ENCODE measurements around the gene GALNT13.

GALNT13 gene

GRCh38 chr2:153940511-153940910 is 68.8 kb downstream of the GALNT13 start:
- DNase-seq (ENCODE audit: low read depth in 1 of 2, low spot score in 1 of 2), result no peak

DNA sequence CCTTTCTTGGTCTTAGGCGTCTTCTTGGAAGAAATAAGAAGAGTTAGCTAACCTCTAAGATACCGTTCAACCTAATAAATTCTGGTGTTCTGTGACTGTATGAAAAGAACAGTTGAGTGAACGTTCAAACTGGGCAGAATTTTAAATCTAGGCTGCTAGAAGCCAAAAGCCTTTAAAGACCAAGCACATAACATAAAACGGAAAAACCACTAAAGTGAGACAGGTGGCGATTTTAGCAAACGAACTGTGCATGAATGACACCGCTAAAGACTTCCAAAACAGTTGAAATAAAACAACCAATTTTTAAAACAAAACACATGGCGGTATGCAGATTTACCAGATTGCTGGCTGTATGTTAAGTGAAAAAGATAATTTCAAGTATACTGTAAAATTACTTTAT is 73.1 kb downstream of the GALNT13 start:
- DNase-seq (ENCODE audit: low read depth in 1 of 2, low spot score in 1 of 2), result no peak

GRCh38 chr2:153946036-153946435 is 74.3 kb downstream of the GALNT13 start:
- no peak for DNase-seq (ENCODE audit: low read depth in 1 of 2, low spot score in 1 of 2)

GRCh38 chr2:153953761-153954160 is 82.0 kb downstream of the GALNT13 start:
- no peak for DNase-seq (ENCODE audit: low read depth in 1 of 2, low spot score in 1 of 2)

GRCh38 chr2:153963256-153963655 is 91.5 kb downstream of the GALNT13 start:
- no peak for DNase-seq (ENCODE audit: low read depth in 1 of 2, low spot score in 1 of 2)

DNA sequence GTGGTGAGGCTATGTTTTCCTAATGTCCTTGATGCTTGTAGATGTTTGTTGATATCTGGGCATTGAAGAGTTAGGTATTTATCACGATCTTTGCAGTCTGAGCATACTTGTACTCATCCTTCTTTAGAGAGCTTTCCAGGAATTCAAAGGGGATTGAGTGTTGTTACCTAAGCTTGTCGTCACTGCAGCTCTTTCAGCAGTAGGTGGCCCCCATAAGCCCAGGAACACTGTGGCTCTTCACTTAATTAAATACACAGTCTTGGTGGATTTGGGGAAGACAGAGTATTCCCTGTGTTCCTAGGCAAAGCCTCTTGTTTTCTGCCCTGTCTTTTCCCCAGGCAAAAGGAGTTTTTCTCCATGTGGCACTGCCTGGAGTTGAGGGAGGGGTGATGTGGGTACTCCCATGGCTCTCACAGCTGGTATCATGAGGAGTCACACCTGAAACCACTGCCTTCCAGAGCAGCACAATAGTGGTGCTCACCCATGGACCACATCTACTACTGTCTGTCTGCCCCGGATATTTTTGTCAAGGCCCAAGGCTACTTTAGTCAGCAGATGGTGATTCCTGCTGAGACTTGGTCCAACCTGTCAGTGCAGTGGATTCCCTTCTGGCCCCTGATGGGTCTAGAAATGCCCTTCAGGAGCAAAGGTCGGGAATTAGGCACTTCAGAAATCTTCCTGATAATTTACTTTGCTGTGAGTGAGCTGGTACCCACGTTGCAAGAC is 95.7 kb downstream of the GALNT13 start:
- DNase-seq (ENCODE audit: low read depth in 1 of 2, low spot score in 1 of 2), result no peak

GRCh38 chr2:153971250-153971649 is 99.5 kb downstream of the GALNT13 start:
- DNase-seq (ENCODE audit: low read depth in 1 of 2, low spot score in 1 of 2), result no peak

- no peak for DNase-seq (ENCODE audit: low read depth in 1 of 2, low spot score in 1 of 2)
Observed at GRCh38 chr2:153971855-153972254, 100.1 kb downstream of the GALNT13 start.

- DNase-seq (ENCODE audit: low read depth in 1 of 2, low spot score in 1 of 2), result no peak
Observed at GRCh38 chr2:153972412-153972811, 100.7 kb downstream of the GALNT13 start.

DNA sequence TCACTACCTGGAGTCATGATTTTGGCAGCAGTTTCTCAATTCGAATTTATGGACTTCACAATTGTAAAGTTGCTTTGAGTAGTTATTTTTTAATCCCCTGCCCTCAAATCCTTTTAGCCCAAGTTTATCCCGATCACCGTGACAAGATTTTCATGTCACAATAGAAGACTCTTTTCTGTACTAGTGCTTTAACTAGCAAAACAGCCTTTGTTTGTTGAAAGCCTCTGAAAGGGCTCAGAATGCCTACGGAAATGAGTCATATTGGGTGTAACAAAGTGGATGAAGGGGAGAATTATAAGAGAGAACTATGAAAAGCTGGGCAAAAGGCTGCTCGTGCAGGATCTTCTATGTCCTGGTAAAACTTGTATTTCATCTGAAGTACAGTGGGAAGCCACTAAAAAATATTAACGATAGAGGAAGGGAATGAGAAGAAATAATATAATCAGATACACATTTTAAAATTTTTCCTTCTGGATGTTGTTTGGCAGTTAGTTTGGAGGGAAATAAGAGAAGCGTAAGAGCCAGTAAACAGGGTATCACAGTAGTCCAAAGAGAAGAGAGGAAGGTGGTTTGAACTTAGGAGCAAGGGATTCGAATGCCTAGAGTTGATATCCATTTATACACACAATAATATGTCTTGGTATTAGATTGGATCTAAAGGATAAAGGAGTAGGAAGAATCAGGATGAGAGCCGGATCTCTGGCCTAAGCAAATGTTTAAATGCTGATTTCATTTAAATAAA is 114.9 kb downstream of the GALNT13 start:
- DNase-seq (ENCODE audit: low read depth in 1 of 2, low spot score in 1 of 2), result no peak

DNA sequence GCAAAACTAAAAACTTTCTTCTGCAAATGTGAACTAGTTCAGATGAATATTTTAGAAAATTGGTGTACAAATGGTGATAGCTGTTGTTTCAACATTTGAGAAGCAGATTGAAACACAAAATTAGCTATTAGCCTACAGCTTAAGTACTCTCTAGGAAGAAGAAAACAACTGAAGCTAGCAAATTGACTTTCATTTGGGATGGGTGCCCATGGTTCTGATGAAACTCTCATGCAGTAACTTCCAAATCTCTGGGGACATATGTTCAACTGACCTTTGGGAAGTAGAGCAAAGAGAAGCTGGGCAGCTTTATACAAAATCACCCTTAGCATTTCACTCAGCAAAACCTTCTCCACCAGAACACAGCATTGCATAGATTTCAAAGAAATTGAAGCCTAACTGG is 119.0 kb downstream of the GALNT13 start:
- DNase-seq (ENCODE audit: low read depth in 1 of 2, low spot score in 1 of 2), result no peak

DNA sequence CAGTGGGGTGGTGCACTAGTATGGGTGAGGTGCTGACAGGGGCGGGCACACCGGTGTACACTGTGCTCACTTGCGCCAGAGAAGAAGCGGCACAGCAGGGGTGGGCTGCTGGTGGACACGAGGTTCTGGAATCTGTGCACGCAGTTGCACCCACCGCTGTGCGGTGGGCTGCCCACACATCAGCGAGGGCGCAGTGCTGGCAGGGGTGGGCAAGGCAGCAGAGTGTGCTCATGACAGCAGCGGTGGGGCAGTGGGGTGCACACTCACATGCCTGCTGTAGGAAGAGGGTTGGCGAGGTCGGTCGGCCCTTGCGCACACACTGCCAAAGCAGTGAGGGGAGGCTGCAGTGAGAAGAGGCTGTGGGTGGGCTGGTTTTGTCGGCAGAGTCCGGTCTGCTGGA is 141.8 kb downstream of the GALNT13 start:
- no peak for DNase-seq (ENCODE audit: low read depth in 1 of 2, low spot score in 1 of 2)

- no peak for DNase-seq (ENCODE audit: low read depth in 1 of 2, low spot score in 1 of 2)
Observed at GRCh38 chr2:154015233-154015632, 143.5 kb downstream of the GALNT13 start.

DNA sequence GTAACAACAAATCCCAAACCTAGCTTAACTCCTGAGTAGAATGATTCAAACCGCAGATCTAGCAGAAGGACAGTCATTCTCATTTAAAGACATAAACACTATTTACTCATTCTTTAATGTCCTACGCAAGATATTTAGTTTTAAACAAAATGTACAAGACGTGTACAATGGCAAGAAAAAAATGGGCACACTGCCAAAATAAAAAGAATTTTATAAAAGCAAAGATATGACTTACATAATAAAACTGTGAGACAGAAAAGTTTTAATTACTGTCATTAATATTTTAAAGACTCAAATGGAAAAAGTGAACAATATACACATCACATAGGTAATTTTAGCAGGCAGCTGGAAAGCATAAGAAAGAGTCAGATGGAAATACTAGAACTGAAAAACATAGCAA is 157.8 kb downstream of the GALNT13 start:
- DNase-seq (ENCODE audit: low read depth in 1 of 2, low spot score in 1 of 2), result no peak

GRCh38 chr2:154032220-154032619 is 160.5 kb downstream of the GALNT13 start:
- DNase-seq (ENCODE audit: low read depth in 1 of 2, low spot score in 1 of 2), result no peak

DNA sequence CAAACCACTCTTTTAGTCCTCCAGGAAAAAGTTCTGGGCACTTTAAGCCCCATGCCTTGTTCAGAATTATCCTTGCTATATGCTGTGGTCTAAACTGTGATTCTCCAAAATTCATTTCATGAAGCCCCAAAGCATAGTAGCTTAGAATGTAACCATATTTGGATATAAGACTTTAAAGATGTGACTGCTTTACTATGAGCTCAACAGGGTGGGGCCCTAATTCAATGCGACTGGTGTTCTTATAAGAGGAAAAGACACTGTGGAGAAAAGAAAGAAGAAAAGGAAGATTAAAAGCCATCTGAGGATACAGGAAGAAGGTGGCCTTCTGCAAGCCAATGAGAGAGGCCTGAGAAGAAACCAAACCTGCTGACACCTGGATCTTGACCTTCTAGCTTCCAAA is 174.8 kb downstream of the GALNT13 start:
- DNase-seq (ENCODE audit: low read depth in 1 of 2, low spot score in 1 of 2), result no peak

DNA sequence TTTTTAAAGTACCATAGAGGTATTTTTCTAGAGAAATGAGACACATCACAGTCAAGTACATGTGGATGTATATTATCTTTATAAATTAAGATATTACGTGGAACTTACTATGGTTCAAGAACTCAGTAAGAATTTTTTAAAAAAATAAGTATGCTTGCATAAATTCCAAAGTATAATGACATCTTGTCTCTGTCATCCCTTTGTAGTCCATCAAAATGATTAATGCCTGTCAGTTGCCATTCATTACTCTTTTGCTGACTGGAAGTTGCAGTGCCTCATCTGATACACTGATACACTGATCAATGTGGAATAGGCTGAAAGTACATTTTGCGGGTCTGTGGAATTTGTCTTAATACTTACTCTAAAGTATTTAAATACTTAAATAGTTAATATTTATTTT is 177.2 kb downstream of the GALNT13 start:
- no peak for DNase-seq (ENCODE audit: low read depth in 1 of 2, low spot score in 1 of 2)

GRCh38 chr2:154049561-154049960 is 177.8 kb downstream of the GALNT13 start:
- DNase-seq (ENCODE audit: low read depth in 1 of 2, low spot score in 1 of 2), result no peak

GRCh38 chr2:154067124-154067523 is 195.4 kb downstream of the GALNT13 start:
- no peak for DNase-seq (ENCODE audit: low read depth in 1 of 2, low spot score in 1 of 2)

- DNase-seq (ENCODE audit: low read depth in 1 of 2, low spot score in 1 of 2), result no peak
Observed at GRCh38 chr2:154078926-154079325, 207.2 kb downstream of the GALNT13 start.

GRCh38 chr2:154092571-154092970 is 220.8 kb downstream of the GALNT13 start:
- no peak for DNase-seq (ENCODE audit: low read depth in 1 of 2, low spot score in 1 of 2)

DNA sequence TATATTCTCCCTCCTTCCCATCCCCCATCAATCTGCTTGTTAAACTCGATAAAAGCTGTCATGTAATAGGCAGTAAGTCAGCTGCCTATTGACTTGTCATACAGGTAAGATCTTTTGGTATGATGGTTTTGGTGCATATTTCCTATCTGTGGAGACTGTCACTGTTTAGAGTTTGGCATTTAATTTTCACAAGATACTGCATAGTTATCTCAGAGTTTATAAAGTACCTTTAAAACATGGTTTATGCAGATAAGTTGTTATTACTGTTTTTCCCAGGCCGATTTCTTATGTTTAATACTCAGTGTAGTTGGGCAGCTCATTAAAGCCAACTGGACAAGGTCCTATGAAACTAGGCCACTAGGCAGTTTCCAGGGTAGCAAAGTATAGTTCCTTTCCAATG is 222.1 kb downstream of the GALNT13 start:
- no peak for DNase-seq (ENCODE audit: low read depth in 1 of 2, low spot score in 1 of 2)

All from stimulated activated CD4-positive, alpha-beta T cell treated with anti-CD3 and anti-CD28 coated beads, Interleukin-15, amount 100 ng/mL, for 1 hour (primary cell).